K562 (cell line): ENCODE measurements around the gene CENPT. TPM values are rescaled to one million over a fixed set of nuclear protein-coding genes. Genes with fewer than 3 reads are reported as not detected.

Source experiments
- FOXA3 ChIP-seq, 2 experiments: fragments of 450-650 bp in 1 of 2; sonication (generic) in 1 of 2; formaldehyde crosslinking; IDR thresholded peaks in 1 of 2; conservative IDR thresholded peaks in 1 of 2; 2 replicates each; pipeline versions ENCODE4 v1.4.0 to v1.8.0; 2020 to 2022; ENCODE audit warnings: mild to moderate bottlenecking in 2 of 2, missing genetic modification reagents in 1 of 2
- KDM4B ChIP-seq, 2 experiments: fragments of 450-650 bp in 1 of 2; sonication (generic) in 1 of 2; IDR thresholded peaks; 2 replicates each; pipeline ENCODE4 v1.6.1; 2016 to 2017; ENCODE audit warnings: borderline replicate concordance in 2 of 2, antibody characterized with exemption in 1 of 2, low read depth in 1 of 2, mild to moderate bottlenecking in 1 of 2
- MAFK ChIP-seq: IDR thresholded peaks from 2 replicates; pipeline ENCODE4 v1.6.1; 2011; ENCODE audit warnings: low read length, improper control_type of control experiment
- MAZ ChIP-seq, 2 experiments: fragments of 450-650 bp in 1 of 2; sonication (generic) in 1 of 2; formaldehyde crosslinking; IDR thresholded peaks in 1 of 2; conservative IDR thresholded peaks in 1 of 2; 2 replicates each; pipeline versions ENCODE4 v1.4.0 to v1.5.0; 2020; ENCODE audit warnings: mild to moderate bottlenecking in 1 of 2, missing genetic modification reagents in 1 of 2
- SAP30 ChIP-seq: fragments of 200-600 bp; sonication (generic); IDR thresholded peaks from 2 replicates; pipeline ENCODE4 v1.6.1; 2012; ENCODE audit warnings: borderline replicate concordance, low read depth, mild to moderate bottlenecking, moderate library complexity, low read length, control low read depth, inconsistent platforms; ENCODE audit not compliant: insufficient read depth, poor library complexity, severe bottlenecking
- SNIP1 ChIP-seq: fragments of 450-650 bp; IDR thresholded peaks from 2 replicates; pipeline ENCODE4 v1.7.1; 2017; ENCODE audit warnings: low read depth, mild to moderate bottlenecking
- SREBF1 ChIP-seq: fragments of 150-350 bp; IDR thresholded peaks from 2 replicates; pipeline ENCODE4 v1.6.1; 2014; ENCODE audit warnings: antibody characterized with exemption, low read depth, low read length, borderline replicate concordance
- SRSF3 ChIP-seq: fragments of 200-400 bp; formaldehyde crosslinking; IDR thresholded peaks from 2 replicates; pipeline ENCODE4 v1.6.1; 2016; ENCODE audit warnings: mild to moderate bottlenecking, low read length, moderate library complexity; ENCODE audit not compliant: insufficient read depth
- STAG1 ChIP-seq: sonication (generic); formaldehyde crosslinking; IDR thresholded peaks from 2 replicates; pipeline ENCODE4 v1.5.0; 2020; ENCODE audit warnings: missing genetic modification reagents, borderline replicate concordance
- TAF7 ChIP-seq: fragments of 450-650 bp; IDR thresholded peaks from 2 replicates; pipeline ENCODE4 v1.6.1; 2016; ENCODE audit warnings: missing genetic modification characterization, missing compliant biosample characterization
- TCF7L2 ChIP-seq: fragments of 150-350 bp; IDR thresholded peaks from 2 replicates; pipeline ENCODE4 v1.6.1; 2016; ENCODE audit warnings: low read depth, mild to moderate bottlenecking, low read length, moderate library complexity
- ZC3H8 ChIP-seq: fragments of 450-650 bp; IDR thresholded peaks from 2 replicates; pipeline ENCODE4 v1.6.1; 2017
- ZNF436 ChIP-seq: fragments of 250-450, 450-650 bp; sonication (Bioruptor Pico); formaldehyde crosslinking; IDR thresholded peaks from 2 replicates; pipeline ENCODE4 v1.7.0; 2020; ENCODE audit warnings: mild to moderate bottlenecking
- polyA plus RNA-seq, 8 experiments: library from polyadenylated mRNA; depleted of rRNA in 4 of 8; stranded (reverse) in 5 of 8; unstranded in 3 of 8; fragments of >200 nt; fragmentation: Nextera tagmentation in 2 of 8; fragmentation: Illumina TruSeq in 1 of 8; extraction: Ambion mirVana in 2 of 8; extraction: Trizol in 1 of 8; gene quantifications; 2 replicates each; pipeline versions ENCODE4 v1.2.1 to v1.2.3, GENCODE V29; 2011 to 2014; ENCODE audit warnings: inconsistent platforms in 1 of 8, missing spikeins in 1 of 8
- total RNA-seq, 7 experiments: library from RNA; depleted of rRNA in 6 of 7; stranded (reverse); fragments of >200 nt in 6 of 7; fragmentation: Illumina TruSeq in 2 of 7; extraction: Trizol in 2 of 7; gene quantifications; 2 replicates each; pipeline versions ENCODE4 v1.2.1 to v1.2.3, GENCODE V29; 2011 to 2021; ENCODE audit warnings: low replicate concordance in 1 of 7
- TF ChIP-seq, protein P1 (sequence below): fragments of 250-450 bp; sonication (Bioruptor Pico); IDR thresholded peaks from 2 replicates; pipeline ENCODE4 v1.8.0; 2022; ENCODE audit warnings: inconsistent platforms, mild to moderate bottlenecking, moderate library complexity, borderline replicate concordance
- TF ChIP-seq, protein P2 (sequence below): fragments of 200-400 bp; formaldehyde crosslinking; IDR thresholded peaks from 2 replicates; pipeline ENCODE4 v1.6.1; 2017; ENCODE audit warnings: mild to moderate bottlenecking, low read depth, low read length, moderate library complexity

Gene CENPT
- total and polyA plus RNA-seq, 9 of the 15 experiments (the other 6 are each of a cell fraction or from before 2014, with no cell fraction given), result 3.6 to 94.2 (median 44.1) TPM

DNA sequence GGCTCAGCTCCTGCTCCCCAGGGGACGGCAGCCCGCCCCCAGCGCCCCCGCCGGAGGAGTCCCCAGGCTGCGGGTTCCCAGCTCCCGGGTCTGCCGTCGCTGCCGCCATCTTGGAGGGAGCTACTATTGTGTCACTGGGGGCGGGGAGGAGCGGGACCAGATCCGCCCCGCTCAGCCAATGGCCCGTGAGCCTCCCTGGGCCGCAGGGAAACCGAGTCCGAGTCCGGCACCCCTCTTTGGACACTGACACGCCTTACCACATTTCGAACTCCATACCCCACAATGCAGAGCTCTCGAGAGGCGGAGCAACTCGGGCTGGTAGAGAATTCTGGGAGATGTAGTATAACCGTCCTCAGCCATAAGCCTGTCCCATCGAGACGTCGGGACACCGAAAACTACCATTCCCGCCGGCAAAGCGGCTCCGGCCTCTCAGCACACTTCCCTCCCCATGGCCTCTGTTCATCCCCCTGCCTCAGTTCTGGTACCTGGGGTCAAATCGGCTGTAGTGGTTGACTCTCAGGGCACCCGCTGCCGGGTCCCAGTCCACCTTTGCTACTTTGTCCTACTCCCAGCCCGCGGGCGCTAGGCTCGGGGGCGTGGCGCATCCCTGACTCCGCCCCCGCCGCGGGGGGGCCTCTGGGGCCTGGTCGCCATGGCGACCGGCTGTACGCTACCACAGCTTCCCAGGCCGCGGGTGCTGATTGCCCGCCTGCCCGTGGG is 40.9 kb downstream of the CENPT start, which contains the start of the genes RANBP10 and TSNAXIP1 (continued):
- TF ChIP-seq, protein P1, sequence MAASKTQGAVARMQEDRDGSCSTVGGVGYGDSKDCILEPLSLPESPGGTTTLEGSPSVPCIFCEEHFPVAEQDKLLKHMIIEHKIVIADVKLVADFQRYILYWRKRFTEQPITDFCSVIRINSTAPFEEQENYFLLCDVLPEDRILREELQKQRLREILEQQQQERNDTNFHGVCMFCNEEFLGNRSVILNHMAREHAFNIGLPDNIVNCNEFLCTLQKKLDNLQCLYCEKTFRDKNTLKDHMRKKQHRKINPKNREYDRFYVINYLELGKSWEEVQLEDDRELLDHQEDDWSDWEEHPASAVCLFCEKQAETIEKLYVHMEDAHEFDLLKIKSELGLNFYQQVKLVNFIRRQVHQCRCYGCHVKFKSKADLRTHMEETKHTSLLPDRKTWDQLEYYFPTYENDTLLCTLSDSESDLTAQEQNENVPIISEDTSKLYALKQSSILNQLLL (CRISPR knock-in tag), result no peak
- TF ChIP-seq, protein P2, sequence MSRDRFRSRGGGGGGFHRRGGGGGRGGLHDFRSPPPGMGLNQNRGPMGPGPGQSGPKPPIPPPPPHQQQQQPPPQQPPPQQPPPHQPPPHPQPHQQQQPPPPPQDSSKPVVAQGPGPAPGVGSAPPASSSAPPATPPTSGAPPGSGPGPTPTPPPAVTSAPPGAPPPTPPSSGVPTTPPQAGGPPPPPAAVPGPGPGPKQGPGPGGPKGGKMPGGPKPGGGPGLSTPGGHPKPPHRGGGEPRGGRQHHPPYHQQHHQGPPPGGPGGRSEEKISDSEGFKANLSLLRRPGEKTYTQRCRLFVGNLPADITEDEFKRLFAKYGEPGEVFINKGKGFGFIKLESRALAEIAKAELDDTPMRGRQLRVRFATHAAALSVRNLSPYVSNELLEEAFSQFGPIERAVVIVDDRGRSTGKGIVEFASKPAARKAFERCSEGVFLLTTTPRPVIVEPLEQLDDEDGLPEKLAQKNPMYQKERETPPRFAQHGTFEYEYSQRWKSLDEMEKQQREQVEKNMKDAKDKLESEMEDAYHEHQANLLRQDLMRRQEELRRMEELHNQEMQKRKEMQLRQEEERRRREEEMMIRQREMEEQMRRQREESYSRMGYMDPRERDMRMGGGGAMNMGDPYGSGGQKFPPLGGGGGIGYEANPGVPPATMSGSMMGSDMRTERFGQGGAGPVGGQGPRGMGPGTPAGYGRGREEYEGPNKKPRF, result no peak
- TF ChIP-seq STAG1 (no peak), TAF7 (tag) (peak; percentile 94), ZNF436 (CRISPR knock-in tag) (no peak), MAZ (CRISPR knock-in tag; conservative IDR thresholded peaks at IDR 0.05 in 1 of 2, IDR thresholded peaks at IDR 0.05 in 1 of 2) (peak; percentile 73 to 85), FOXA3 (CRISPR knock-in tag; conservative IDR thresholded peaks at IDR 0.05 in 1 of 2, IDR thresholded peaks at IDR 0.05 in 1 of 2) (no peak), MAFK (0 out of 2 replicates have a peak, but pooled peaks have one; percentile 2), SREBF1 (0 out of 2 replicates have a peak, but pooled peaks have one; percentile 35), SNIP1 (no peak), SAP30 (no peak), TCF7L2 (no peak), SRSF3 (no peak), KDM4B (IDR thresholded peaks at IDR 0.05; ENCODE audit: borderline replicate concordance in 2 of 2, low read depth in 1 of 2) (peak in 1 of 2 experiments; percentile 92; a peak in 2 of 4 replicates), ZC3H8 (no peak)
